H1 (cell line): ENCODE results near the gene ZSCAN21. TPM values are rescaled to one million over a fixed set of nuclear protein-coding genes. Genes with fewer than 3 reads are reported as not detected.
A peak's percentile ranks its signal among the peaks of the same experiment; 100 is the strongest.

Source experiments
- ATF2 ChIP-seq: IDR thresholded peaks from 2 replicates; pipeline ENCODE4 v1.6.1; 2012; ENCODE audit warnings: low read length, inconsistent platforms
- JUN ChIP-seq: IDR thresholded peaks from 2 replicates; pipeline ENCODE4 v1.6.1; 2011; ENCODE audit warnings: low read depth, mild to moderate bottlenecking, improper control_type of control experiment, low read length
- RBBP5 ChIP-seq: IDR thresholded peaks from 2 replicates; pipeline ENCODE4 v1.7.1; 2012; ENCODE audit warnings: low read depth, mild to moderate bottlenecking, inconsistent platforms, low read length, moderate library complexity, borderline replicate concordance
- SIN3A ChIP-seq, 2 experiments: IDR thresholded peaks in 1 of 2; conservative IDR thresholded peaks in 1 of 2; 2 replicates each; pipeline ENCODE4 v1.6.1; 2011 to 2012; ENCODE audit warnings: low read length in 2 of 2, improper control_type of control experiment in 1 of 2, low read depth in 1 of 2, mild to moderate bottlenecking in 1 of 2
- ZNF274 ChIP-seq: IDR thresholded peaks from 2 replicates; pipeline ENCODE4 v1.7.0; 2012; ENCODE audit warnings: low read length, borderline replicate concordance; ENCODE audit errors: extremely low read depth
- polyA plus RNA-seq, 7 experiments: library from polyadenylated mRNA; depleted of rRNA in 3 of 7; stranded (reverse) in 5 of 7; unstranded in 2 of 7; fragments of >200 nt in 5 of 7; fragments of 200-250 nt in 2 of 7; gene quantifications; 1 replicate in 5 of 7; 2 replicates in 1 of 7; 4 replicates in 1 of 7; pipeline versions ENCODE4 v1.2.1 to v1.2.3, GENCODE V29; 2011 to 2013; ENCODE audit warnings: missing spikeins in 2 of 7, mixed read lengths in 2 of 7
- total RNA-seq: library from RNA; stranded (reverse); fragmentation: NEBNext Ultra II Directional; extraction: Animal tissue kit (Norgen Biotek cat#: 25700); gene quantifications from 2 replicates; pipeline ENCODE4 v1.2.1, GENCODE V29; 2021

Gene ZSCAN21
- total and polyA plus RNA-seq, 2 of the 8 experiments (the other 6 are each of a cell fraction or from before 2014, with no cell fraction given) = 15.4 to 26.1 TPM

DNA sequence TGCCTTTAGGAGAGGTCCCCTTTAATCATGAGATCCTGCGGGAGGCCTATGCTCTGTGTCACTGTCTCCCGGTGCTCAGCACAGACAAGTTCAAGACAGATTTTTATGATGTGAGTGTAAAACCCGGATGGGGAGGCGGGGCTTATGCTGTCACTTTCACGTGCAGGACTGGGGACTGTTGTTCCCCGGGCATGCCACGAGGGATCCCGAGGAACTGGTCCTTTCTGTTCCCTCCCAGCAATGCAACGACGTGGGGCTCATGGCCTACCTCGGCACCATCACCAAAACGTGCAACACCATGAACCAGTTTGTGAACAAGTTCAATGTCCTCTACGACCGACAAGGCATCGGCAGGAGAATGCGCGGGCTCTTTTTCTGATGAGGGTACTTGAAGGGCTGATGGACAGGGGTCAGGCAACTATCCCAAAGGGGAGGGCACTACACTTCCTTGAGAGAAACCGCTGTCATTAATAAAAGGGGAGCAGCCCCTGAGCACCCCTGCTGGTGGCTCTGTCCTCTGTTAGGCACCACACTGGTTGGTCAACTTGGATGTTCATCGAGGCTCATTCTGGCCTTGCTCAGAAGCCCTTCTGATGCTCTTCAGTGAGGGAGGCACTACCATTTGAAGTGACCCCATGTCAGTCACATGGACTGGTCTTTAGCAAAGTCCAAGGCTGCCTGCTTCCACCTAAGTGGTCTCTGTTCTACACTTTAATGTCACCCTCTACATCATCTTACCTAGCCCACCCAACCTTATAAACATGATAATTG is 42.0 kb downstream of the ZSCAN21 start (continued):
- no peak for TF ChIP-seq ZNF274
- no peak for TF ChIP-seq JUN
- TF ChIP-seq SIN3A (conservative IDR thresholded peaks at IDR 0.05 in 1 of 2, IDR thresholded peaks at IDR 0.05 in 1 of 2; ENCODE audit: low read depth in 1 of 2, low read length in 2 of 2) = 0 out of 4 replicates have a peak, but pooled peaks of 1 of the 2 experiments have one; percentile 67
- no peak for TF ChIP-seq RBBP5
- TF ChIP-seq ATF2 = peak; percentile 90
